WTC11 (cell line): ENCODE data around the gene C1S. TPM values are rescaled to one million over a fixed set of nuclear protein-coding genes. Genes with fewer than 3 reads are reported as not detected.
A peak's percentile ranks its signal among the peaks of the same experiment; 100 is the strongest.

Experiments
- ATAC-seq: fragments of 200-7000 bp; cut with Tn5 transposase; 2 replicates; pipeline ENCODE4 v1.10.0; 2021; ENCODE audit warnings: mild to moderate bottlenecking, moderate library complexity
- CTCF ChIA-PET: fragments of 300-600 bp; sonication (Branson Sonifier 250); formaldehyde crosslinking; loops from one replicate; lab custom pipeline; 2021; ENCODE audit warnings: antibody characterized with exemption; lab: Charles Lee
- POLR2A ChIA-PET: fragments of 350-600 bp; sonication (Branson Sonifier 250); formaldehyde crosslinking; loops from one replicate; lab custom pipeline; 2021; ENCODE audit warnings: antibody characterized with exemption; lab: Charles Lee
- DNase-seq: peaks from one replicate; pipeline ENCODE4 v3.0.0; 2021; ENCODE audit warnings: low spot score
- H3K27ac Mint-ChIP-seq: 2 replicates; pipeline ENCODE4 v1.8.0; 2021; ENCODE audit warnings: mixed read lengths
- H3K27me3 Mint-ChIP-seq: 2 replicates; pipeline ENCODE4 v1.8.0; 2021; ENCODE audit warnings: low read depth, mild to moderate bottlenecking, moderate library complexity, mixed read lengths
- H3K36me3 Mint-ChIP-seq: 2 replicates; pipeline ENCODE4 v1.8.0; 2021; ENCODE audit warnings: mixed read lengths
- H3K4me1 Mint-ChIP-seq: 2 replicates; pipeline ENCODE4 v1.8.0; 2022; ENCODE audit warnings: mixed read lengths
- H3K4me3 Mint-ChIP-seq: 2 replicates; pipeline ENCODE4 v1.8.0; 2021; ENCODE audit warnings: mild to moderate bottlenecking, moderate library complexity, mixed read lengths
- H3K9me3 Mint-ChIP-seq: 2 replicates; pipeline ENCODE4 v1.8.0; 2021; ENCODE audit warnings: mixed read lengths
- AR ChIP-seq: fragments of 250-450 bp; sonication (Bioruptor Pico); IDR thresholded peaks from 2 replicates; pipeline ENCODE4 v1.9.0; 2021; ENCODE audit warnings: mild to moderate bottlenecking
- ATF6 ChIP-seq: sonication (generic); formaldehyde crosslinking; IDR thresholded peaks from 2 replicates; pipeline ENCODE4 v1.8.1; 2023; ENCODE audit warnings: mild to moderate bottlenecking, missing genetic modification reagents
- CREM ChIP-seq: sonication (generic); formaldehyde crosslinking; IDR thresholded peaks from 2 replicates; pipeline ENCODE4 v1.8.1; 2022; ENCODE audit warnings: mild to moderate bottlenecking, missing genetic modification reagents, moderate library complexity
- CTCF ChIP-seq: fragments of 200-600 bp; IDR thresholded peaks from 2 replicates; pipeline ENCODE4 v1.8.0; 2022; ENCODE audit warnings: antibody characterized with exemption
- FOXP4 ChIP-seq: sonication (generic); formaldehyde crosslinking; IDR thresholded peaks from 2 replicates; pipeline ENCODE4 v1.8.0; 2022; ENCODE audit warnings: mild to moderate bottlenecking, missing genetic modification reagents
- GABPB1 ChIP-seq: sonication (generic); formaldehyde crosslinking; IDR thresholded peaks from 2 replicates; pipeline ENCODE4 v1.8.1; 2023; ENCODE audit warnings: mild to moderate bottlenecking, missing genetic modification reagents
- JAZF1 ChIP-seq: fragments of 250-450 bp; sonication (Bioruptor Pico); IDR thresholded peaks from 2 replicates; pipeline ENCODE4 v1.9.0; 2021; ENCODE audit warnings: moderate library complexity, mild to moderate bottlenecking, inconsistent platforms
- MYBL2 ChIP-seq: sonication (generic); formaldehyde crosslinking; IDR thresholded peaks from 2 replicates; pipeline ENCODE4 v1.8.1; 2023; ENCODE audit warnings: mild to moderate bottlenecking, moderate library complexity, missing genetic modification reagents
- ZBTB21 ChIP-seq: sonication (generic); formaldehyde crosslinking; IDR thresholded peaks from 2 replicates; pipeline ENCODE4 v1.8.1; 2023; ENCODE audit warnings: mild to moderate bottlenecking, missing genetic modification reagents, borderline replicate concordance
- ZNF263 ChIP-seq: sonication (generic); formaldehyde crosslinking; IDR thresholded peaks from 2 replicates; pipeline ENCODE4 v1.8.1; 2022; ENCODE audit warnings: low read depth, mild to moderate bottlenecking, moderate library complexity, missing genetic modification reagents
- total RNA-seq: library from RNA; stranded (reverse); gene quantifications from 3 replicates; pipeline ENCODE4 v1.2.3, GENCODE V29; 2021
- TF ChIP-seq, protein P1 (sequence below): sonication (generic); formaldehyde crosslinking; IDR thresholded peaks from 2 replicates; pipeline ENCODE4 v1.8.1; 2023; ENCODE audit warnings: mild to moderate bottlenecking, moderate library complexity, missing genetic modification reagents
- TF ChIP-seq, protein P2 (sequence below): fragments of 250-450 bp; sonication (Bioruptor Pico); IDR thresholded peaks from 2 replicates; pipeline ENCODE4 v2.1.2; 2022; ENCODE audit warnings: mild to moderate bottlenecking, moderate library complexity
- TF ChIP-seq, protein P3 (sequence below): sonication (generic); formaldehyde crosslinking; IDR thresholded peaks from 2 replicates; pipeline ENCODE4 v1.8.0; 2022; ENCODE audit warnings: missing genetic modification reagents

C1S gene
- total RNA-seq, 1 experiment from 2014 or later: 7.6 TPM

- TF ChIP-seq, protein P1, sequence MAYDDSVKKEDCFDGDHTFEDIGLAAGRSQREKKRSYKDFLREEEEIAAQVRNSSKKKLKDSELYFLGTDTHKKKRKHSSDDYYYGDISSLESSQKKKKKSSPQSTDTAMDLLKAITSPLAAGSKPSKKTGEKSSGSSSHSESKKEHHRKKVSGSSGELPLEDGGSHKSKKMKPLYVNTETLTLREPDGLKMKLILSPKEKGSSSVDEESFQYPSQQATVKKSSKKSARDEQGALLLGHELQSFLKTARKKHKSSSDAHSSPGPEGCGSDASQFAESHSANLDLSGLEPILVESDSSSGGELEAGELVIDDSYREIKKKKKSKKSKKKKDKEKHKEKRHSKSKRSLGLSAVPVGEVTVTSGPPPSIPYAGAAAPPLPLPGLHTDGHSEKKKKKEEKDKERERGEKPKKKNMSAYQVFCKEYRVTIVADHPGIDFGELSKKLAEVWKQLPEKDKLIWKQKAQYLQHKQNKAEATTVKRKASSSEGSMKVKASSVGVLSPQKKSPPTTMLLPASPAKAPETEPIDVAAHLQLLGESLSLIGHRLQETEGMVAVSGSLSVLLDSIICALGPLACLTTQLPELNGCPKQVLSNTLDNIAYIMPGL (CRISPR knock-in tag): peak; percentile 76
- TF ChIP-seq GABPB1 (no peak), MYBL2 (CRISPR knock-in tag) (no peak), AR (CRISPR knock-in tag) (no peak), JAZF1 (CRISPR knock-in tag) (no peak), CREM (CRISPR knock-in tag) (0 out of 2 replicates have a peak, but pooled peaks have one; percentile 36), CTCF (peak; percentile 60)
- TF ChIP-seq, protein P2, sequence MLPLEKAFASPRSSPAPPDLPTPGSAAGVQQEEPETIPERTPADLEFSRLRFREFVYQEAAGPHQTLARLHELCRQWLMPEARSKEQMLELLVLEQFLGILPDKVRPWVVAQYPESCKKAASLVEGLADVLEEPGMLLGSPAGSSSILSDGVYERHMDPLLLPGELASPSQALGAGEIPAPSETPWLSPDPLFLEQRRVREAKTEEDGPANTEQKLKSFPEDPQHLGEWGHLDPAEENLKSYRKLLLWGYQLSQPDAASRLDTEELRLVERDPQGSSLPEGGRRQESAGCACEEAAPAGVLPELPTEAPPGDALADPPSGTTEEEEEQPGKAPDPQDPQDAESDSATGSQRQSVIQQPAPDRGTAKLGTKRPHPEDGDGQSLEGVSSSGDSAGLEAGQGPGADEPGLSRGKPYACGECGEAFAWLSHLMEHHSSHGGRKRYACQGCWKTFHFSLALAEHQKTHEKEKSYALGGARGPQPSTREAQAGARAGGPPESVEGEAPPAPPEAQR (CRISPR knock-in tag): no peak
- TF ChIP-seq, protein P3, sequence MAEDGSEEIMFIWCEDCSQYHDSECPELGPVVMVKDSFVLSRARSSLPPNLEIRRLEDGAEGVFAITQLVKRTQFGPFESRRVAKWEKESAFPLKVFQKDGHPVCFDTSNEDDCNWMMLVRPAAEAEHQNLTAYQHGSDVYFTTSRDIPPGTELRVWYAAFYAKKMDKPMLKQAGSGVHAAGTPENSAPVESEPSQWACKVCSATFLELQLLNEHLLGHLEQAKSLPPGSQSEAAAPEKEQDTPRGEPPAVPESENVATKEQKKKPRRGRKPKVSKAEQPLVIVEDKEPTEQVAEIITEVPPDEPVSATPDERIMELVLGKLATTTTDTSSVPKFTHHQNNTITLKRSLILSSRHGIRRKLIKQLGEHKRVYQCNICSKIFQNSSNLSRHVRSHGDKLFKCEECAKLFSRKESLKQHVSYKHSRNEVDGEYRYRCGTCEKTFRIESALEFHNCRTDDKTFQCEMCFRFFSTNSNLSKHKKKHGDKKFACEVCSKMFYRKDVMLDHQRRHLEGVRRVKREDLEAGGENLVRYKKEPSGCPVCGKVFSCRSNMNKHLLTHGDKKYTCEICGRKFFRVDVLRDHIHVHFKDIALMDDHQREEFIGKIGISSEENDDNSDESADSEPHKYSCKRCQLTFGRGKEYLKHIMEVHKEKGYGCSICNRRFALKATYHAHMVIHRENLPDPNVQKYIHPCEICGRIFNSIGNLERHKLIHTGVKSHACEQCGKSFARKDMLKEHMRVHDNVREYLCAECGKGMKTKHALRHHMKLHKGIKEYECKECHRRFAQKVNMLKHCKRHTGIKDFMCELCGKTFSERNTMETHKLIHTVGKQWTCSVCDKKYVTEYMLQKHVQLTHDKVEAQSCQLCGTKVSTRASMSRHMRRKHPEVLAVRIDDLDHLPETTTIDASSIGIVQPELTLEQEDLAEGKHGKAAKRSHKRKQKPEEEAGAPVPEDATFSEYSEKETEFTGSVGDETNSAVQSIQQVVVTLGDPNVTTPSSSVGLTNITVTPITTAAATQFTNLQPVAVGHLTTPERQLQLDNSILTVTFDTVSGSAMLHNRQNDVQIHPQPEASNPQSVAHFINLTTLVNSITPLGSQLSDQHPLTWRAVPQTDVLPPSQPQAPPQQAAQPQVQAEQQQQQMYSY (CRISPR knock-in tag): no peak
Measured at GRCh38 chr12:7018350-7019042, 42.0 kb upstream of the C1S start, which contains the start of gene LPCAT3 (continued).

DNA sequence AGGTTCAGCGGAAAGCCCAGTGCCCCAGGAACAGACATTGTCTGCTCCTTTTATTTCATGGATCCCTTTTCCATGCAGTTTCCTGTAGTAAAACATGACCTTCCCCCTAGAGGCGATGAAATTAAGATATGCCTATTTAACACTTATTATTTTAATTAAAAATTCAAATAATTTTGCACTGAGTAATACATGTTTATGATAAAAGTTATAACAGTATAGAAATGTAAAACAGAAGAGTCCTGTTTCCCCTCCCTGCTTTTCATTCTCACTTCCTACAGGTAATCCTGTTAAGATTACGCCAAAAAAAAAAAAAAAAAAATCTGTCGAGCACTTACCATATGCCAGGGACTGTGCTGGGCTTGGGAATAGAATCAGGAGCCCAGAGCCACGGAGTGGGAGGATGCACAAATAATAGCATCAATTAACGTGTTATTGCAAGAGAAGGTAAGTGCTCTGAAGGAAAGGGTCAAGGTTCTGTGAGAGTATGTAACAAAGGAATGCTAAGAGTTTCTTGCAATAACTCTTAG is 41.4 kb upstream of the C1S start:
- DNase-seq (no peak), ATAC-seq (no peak)
- peak overlapping the region; percentile 95 for H3K4me3 Mint-ChIP-seq
- POLR2A ChIA-PET: interaction anchor here (0.6 to 1.6 kb wide), 5 partner anchors 13 to 81 kb away, joined by 3 to 10 read pairs (median 5); partner anchors contain the start of genes C12orf57 and RNU7-1
- peak overlapping the region; percentile 63 for H3K27ac Mint-ChIP-seq
- H3K27me3 Mint-ChIP-seq: no peaks in the 10 kb centered on the region
- CTCF ChIA-PET: interaction anchor here (0.7 to 2.5 kb wide), 18 partner anchors 10 to 330 kb away, joined by 3 to 22 read pairs (median 4); partner anchors contain the start of genes C12orf57, C1RL, C1S and SPSB2
- H3K4me1 Mint-ChIP-seq: peaks cover 27% of the 10 kb centered on the region
- H3K9me3 Mint-ChIP-seq: no peaks in the 10 kb centered on the region
- H3K36me3 Mint-ChIP-seq: 0 out of 2 replicates have a peak, but pooled peaks cover 2% of the 10 kb centered on the region
- no peak for TF ChIP-seq ZNF263
- no peak for TF ChIP-seq FOXP4
- TF ChIP-seq ZBTB21 (CRISPR knock-in tag): no peak
- TF ChIP-seq ATF6 (CRISPR knock-in tag): no peak
- no peak for TF ChIP-seq CREM (CRISPR knock-in tag)
- TF ChIP-seq, protein P3 (CRISPR knock-in tag): no peak
